ENCODE data around the gene RIT2.

Gene RIT2

GRCh38 chr18:43115076-43115921 is at the start of gene RIT2:
RIT2 (minus strand) TSS chr18:43115685.
- peak; percentile 44 for DNase-seq

- no peak for DNase-seq
Observed at GRCh38 chr18:43161528-43161927, 46.0 kb upstream of the RIT2 start.

DNA sequence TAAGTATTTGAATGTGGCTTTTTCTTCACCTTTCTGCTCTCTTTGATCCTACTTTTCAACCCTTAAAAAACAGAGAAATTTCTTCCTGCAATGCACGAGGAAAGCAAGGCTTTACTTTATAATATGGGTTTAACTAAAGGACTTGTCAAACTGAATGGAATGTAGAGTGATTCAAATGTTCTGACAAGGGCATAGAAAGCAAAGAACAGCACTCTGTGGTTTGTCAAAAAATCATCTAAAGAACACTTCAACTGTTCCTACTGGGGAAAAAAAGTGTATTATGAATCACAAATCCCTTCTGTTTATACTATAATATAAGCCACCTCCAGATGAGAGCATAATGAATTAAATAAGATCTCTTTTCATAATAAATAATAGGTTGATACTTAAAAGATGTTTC is 45.0 kb upstream of the RIT2 start:
- no peak for DNase-seq

GRCh38 chr18:43159926-43160325 is 44.4 kb upstream of the RIT2 start:
- no peak for DNase-seq

- no peak for DNase-seq
Observed at GRCh38 chr18:43159086-43159770, 43.7 kb upstream of the RIT2 start.

DNA sequence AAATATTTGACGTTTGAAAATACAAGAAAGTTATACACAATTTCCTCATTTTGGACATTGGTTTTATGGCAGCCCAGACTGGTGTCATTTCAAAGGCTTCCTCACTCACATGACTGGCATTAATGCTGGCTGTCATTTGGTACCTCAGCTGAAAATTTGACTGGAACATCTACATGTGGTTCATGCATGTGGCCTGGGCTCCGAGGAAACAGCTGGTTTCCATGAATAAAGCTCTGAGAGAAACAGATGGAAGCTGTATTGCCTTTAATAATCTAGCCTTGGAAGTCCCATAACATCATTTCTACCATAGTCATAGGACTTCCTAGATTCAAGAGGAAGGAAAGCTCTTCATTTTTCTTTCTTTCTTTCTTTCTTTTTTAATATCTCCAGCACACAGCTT is 42.9 kb upstream of the RIT2 start:
- DNase-seq = no peak

DNA sequence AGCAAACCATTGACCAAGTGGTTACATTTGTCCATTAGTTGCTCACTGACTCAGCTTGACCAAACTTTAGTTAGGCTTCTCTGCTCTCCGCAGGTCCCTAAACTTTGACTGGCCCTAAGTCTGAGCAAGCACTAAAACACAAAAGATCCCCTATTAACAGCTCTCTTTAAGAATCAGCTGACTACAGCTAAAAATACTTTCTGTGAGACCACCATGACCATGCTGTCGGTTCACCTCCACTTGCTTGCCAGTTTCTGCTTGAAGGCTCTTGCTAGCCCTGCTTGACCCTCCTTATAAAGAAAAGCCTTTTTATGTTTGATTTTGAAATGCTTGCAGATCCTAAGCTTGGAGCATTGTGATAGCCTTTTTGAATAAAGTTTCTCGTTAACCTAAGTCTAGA is 40.4 kb upstream of the RIT2 start:
- DNase-seq = no peak

DNA sequence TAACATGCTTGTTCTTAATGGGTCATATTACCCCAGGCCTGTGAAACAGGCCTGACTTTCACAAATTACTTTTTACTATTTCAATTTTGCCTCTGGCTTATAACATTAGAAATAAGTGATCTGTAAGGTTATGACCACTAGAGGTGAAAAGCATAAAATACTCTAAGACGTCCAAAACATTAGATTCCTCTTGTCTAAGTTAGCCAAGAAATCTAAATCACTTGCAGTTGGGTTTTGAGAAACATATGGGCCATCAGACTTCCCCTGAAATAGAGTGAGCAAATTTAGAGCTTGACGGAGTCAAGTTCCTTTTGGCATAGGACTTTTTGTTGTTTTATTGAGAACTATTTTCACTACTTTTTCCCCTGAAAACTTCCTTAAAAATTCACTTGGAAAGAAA is 32.7 kb upstream of the RIT2 start:
- DNase-seq = no peak

GRCh38 chr18:43141208-43141607 is 25.7 kb upstream of the RIT2 start:
- no peak for DNase-seq

- DNase-seq = no peak
Observed at GRCh38 chr18:43139288-43139946, 23.9 kb upstream of the RIT2 start.

GRCh38 chr18:43134876-43135275 is 19.4 kb upstream of the RIT2 start:
- no peak for DNase-seq

GRCh38 chr18:43130716-43131260 is 15.3 kb upstream of the RIT2 start:
- DNase-seq = peak; percentile 20

GRCh38 chr18:43129946-43130524 is 14.6 kb upstream of the RIT2 start:
- no peak for DNase-seq

DNA sequence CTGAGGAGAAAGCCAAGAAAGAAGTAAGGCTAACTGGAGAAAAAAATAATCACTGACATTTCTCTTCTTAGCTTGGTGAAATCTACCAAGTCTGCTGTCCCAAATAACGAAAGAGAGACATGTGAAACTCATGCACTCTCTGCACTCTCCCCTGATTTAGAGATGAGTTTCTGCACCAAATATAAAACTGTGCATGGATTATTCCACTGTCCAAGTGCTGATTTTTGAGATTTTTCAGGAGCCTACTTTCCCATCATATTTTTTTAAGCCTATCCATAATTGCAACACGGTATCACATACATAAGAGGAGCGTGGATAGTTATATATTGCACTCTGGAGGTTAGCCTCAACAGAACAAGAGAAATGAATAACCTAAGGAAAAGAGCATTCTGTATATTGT is 10.0 kb upstream of the RIT2 start:
- DNase-seq = no peak

GRCh38 chr18:43122955-43123354 is 7.5 kb upstream of the RIT2 start:
- DNase-seq = no peak

DNA sequence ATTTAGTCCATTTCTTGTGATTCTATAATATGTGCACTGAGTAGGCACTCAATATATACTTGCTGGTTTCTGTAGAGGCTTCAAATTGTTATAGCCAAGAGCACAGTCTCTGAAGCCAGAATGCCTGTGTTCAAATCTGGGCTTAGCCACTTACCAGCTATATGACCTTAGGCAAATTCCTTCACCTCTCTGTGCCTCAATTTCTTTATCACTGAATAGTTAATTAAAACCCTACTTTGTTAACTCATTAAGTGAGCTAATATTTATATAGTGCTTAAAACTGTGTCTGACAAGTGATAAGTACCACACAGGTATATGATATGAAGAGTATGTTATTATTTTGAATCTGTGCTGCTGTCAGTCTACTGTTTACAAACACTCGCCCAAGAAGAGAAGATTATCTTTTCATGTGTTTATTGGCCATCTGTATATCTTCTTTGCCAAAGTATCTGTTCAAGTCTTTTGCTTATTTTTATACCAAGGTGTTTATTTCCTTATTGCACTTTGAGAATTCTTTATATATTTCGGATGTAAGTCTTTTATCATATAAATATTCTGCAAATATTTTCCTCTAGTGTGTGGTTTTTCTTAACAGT is 1.3 kb upstream of the RIT2 start:
- DNase-seq = no peak

DNA sequence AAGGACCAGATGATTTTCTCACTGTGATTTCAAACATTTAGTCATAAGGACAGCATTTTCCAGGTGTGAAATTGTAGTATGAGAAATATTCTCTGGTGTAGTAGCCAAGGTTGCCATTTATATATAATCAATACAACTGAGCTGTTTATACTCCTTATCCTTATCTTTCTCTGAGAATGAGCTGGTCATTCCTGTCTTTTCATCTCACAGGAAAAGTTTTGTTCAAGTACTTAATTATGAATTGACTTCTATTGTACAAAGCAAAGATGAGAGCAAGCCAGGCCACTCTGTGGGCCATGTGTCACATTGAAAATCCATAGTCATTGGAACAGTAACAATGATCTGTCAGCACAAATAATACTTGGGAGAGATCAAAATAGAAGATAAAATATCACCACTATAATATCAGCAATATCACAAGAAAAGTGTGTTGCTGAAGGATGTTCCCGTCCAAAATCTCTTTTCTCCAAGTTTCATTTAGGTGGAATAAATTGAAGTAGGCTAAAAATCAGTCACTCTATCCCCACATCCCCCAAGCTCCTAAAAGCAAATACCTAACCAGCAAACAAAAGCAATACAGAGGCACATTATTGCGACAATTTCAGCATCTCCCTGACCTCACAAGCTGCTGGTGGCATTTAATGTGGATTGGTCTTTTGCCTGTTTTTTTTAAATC is 2.1 kb downstream of the RIT2 start:
- no peak for DNase-seq

DNA sequence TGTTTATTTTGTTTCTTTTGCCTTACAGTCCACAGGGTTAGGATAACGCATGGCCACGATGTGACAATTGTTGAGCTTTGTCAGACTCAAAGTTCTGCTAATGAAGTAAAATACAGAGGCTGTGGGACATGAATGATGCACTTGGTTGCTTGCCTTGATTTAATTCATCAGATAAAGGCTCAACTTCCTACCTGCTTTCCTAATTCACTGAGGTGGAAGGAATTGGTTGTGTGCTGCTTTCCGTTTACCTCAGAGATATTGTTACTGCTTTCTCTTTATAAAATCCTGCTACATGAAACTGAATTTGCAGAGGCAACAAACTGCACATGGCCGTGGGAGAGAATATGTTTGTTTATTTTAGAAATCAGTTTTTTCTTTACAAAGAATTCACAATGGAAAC is 6.6 kb downstream of the RIT2 start:
- no peak for DNase-seq

DNA sequence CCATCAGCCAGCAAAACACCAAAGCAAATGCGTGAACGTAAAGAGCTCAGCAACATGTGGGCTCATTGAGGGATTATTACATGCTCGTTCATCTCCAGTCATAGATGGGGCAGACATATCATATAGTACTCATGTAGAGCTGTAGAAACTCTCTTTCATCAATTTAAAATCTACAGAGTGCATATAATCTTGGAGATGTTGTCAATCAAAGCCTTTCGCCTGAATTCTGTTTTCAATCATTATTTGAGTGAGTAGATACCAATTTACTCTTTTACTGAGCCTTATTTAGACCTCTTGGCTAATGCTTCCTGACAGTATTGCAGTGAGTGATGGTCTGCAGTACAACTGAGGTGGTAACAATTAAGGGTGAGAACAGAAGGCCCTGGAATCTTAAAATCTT is 7.0 kb downstream of the RIT2 start:
- DNase-seq = no peak

DNA sequence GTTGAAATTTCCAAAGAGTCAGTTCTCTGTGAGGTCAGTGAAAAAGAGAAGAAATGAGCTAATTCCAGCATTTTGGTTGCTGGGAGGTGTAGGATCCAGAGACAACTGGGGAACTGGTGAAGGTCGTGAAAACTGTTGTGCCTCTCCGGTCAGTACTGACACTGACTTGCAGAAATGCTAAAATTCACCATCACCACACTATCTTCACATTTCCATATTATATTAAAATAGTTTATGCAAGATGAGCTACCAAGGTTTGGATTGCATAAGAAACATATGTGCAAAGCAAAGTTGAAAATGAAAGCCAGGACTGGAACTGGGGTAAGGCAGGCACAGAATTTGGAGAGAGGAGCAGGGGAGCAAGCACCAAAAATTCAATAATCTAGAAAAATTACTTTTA is 21.8 kb downstream of the RIT2 start:
- no peak for DNase-seq

- DNase-seq = no peak
Observed at GRCh38 chr18:43092539-43092938, 22.9 kb downstream of the RIT2 start.

GRCh38 chr18:43081396-43081795 is 34.1 kb downstream of the RIT2 start:
- DNase-seq = no peak

Data from SHP77 treated with DMSO at 0.1 percent for 48 hours (cell line).